Neural cell (in vitro differentiated cells): ENCODE data around the gene FJX1.

Experiments
- MXI1 ChIP-seq: fragments of 450-650 bp; conservative IDR thresholded peaks from 2 replicates; pipeline ENCODE4 v1.6.1; 2014; ENCODE audit warnings: antibody characterized with exemption, mild to moderate bottlenecking; ENCODE audit not compliant: poor library complexity, severe bottlenecking
- POLR2AphosphoS5 ChIP-seq: IDR thresholded peaks from 2 replicates; pipeline ENCODE4 v1.6.1; 2012
- TF ChIP-seq, protein P1 (sequence below): fragments of 450-650 bp; IDR thresholded peaks from 2 replicates; pipeline ENCODE4 v1.5.1; 2014; ENCODE audit warnings: antibody characterized with exemption, mild to moderate bottlenecking, moderate library complexity; ENCODE audit not compliant: poor library complexity, severe bottlenecking
- TF ChIP-seq, protein P2 (sequence below): IDR thresholded peaks from 2 replicates; pipeline ENCODE4 v1.6.1; 2012; ENCODE audit warnings: borderline replicate concordance

DNA sequence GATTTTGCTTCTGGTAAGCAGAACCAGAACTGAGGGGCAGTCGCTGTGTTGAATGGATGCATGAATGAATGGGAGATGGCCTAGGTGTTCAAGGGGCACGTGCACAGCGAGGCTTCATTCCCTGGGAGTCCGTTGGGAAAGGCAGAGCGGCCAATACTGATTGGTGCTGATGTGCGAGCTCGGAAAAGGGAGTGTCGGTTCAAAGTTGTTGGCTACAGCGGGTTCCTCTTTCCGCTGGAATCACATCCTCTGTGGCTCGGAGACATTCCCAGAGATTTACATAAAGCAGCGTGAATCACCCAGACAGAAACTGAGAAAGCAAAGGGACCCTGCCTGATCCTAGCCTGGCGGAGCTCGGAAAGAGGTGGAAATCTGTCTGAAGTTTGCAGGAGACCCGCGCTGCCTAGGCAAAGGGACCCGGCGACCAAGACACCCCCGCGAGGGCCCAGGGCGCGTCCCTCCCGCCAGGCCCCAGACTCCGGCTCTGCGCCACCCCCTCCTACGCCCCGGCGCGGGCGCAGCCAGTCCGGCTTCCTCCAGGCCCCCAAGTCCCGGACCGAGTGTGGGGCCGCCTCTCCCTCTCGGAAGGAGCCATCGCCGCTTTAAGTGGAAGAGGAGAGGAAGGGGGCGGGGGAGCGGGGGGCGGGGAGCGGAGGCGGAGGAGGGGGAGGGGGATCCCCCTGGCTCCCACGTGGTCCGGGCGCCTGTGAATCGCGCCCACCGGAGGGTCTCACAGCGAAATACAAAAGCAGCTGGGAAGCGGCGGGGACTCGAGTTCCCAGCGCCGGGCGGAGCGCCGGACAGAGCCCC lies at the start of gene FJX1:
- TF ChIP-seq, protein P1, sequence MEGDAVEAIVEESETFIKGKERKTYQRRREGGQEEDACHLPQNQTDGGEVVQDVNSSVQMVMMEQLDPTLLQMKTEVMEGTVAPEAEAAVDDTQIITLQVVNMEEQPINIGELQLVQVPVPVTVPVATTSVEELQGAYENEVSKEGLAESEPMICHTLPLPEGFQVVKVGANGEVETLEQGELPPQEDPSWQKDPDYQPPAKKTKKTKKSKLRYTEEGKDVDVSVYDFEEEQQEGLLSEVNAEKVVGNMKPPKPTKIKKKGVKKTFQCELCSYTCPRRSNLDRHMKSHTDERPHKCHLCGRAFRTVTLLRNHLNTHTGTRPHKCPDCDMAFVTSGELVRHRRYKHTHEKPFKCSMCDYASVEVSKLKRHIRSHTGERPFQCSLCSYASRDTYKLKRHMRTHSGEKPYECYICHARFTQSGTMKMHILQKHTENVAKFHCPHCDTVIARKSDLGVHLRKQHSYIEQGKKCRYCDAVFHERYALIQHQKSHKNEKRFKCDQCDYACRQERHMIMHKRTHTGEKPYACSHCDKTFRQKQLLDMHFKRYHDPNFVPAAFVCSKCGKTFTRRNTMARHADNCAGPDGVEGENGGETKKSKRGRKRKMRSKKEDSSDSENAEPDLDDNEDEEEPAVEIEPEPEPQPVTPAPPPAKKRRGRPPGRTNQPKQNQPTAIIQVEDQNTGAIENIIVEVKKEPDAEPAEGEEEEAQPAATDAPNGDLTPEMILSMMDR: no peak
- TF ChIP-seq POLR2AphosphoS5: peak; percentile 82
- TF ChIP-seq, protein P2, sequence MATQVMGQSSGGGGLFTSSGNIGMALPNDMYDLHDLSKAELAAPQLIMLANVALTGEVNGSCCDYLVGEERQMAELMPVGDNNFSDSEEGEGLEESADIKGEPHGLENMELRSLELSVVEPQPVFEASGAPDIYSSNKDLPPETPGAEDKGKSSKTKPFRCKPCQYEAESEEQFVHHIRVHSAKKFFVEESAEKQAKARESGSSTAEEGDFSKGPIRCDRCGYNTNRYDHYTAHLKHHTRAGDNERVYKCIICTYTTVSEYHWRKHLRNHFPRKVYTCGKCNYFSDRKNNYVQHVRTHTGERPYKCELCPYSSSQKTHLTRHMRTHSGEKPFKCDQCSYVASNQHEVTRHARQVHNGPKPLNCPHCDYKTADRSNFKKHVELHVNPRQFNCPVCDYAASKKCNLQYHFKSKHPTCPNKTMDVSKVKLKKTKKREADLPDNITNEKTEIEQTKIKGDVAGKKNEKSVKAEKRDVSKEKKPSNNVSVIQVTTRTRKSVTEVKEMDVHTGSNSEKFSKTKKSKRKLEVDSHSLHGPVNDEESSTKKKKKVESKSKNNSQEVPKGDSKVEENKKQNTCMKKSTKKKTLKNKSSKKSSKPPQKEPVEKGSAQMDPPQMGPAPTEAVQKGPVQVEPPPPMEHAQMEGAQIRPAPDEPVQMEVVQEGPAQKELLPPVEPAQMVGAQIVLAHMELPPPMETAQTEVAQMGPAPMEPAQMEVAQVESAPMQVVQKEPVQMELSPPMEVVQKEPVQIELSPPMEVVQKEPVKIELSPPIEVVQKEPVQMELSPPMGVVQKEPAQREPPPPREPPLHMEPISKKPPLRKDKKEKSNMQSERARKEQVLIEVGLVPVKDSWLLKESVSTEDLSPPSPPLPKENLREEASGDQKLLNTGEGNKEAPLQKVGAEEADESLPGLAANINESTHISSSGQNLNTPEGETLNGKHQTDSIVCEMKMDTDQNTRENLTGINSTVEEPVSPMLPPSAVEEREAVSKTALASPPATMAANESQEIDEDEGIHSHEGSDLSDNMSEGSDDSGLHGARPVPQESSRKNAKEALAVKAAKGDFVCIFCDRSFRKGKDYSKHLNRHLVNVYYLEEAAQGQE: peak; percentile 46
- TF ChIP-seq MXI1: peak; percentile 36
